K562 (cell line): ENCODE measurements around the gene COLQ. TPM values are rescaled to one million over a fixed set of nuclear protein-coding genes. Genes with fewer than 3 reads are reported as not detected.

Experiments used
- PTTG1 ChIP-seq: fragments of 450-650 bp; IDR thresholded peaks from 2 replicates; pipeline ENCODE4 v1.6.1; 2016; ENCODE audit warnings: low read depth, mild to moderate bottlenecking, missing genetic modification characterization, missing compliant biosample characterization
- TCF3 ChIP-seq: sonication (generic); formaldehyde crosslinking; IDR thresholded peaks from 2 replicates; pipeline ENCODE4 v1.4.0; 2020; ENCODE audit warnings: mild to moderate bottlenecking, missing genetic modification reagents
- THAP12 ChIP-seq: fragments of 250-450 bp; sonication (Bioruptor Pico); IDR thresholded peaks from 2 replicates; pipeline ENCODE4 v1.9.0; 2021; ENCODE audit warnings: mild to moderate bottlenecking, inconsistent platforms
- ZBTB40 ChIP-seq, 2 experiments: fragments of 450-650 bp in 1 of 2; sonication (generic) in 1 of 2; formaldehyde crosslinking in 1 of 2; IDR thresholded peaks; 2 replicates each; pipeline versions ENCODE4 v1.7.1 to v1.9.0; 2016 to 2022; ENCODE audit warnings: inconsistent platforms in 1 of 2, mild to moderate bottlenecking in 1 of 2, missing genetic modification reagents in 1 of 2
- ZNF695 ChIP-seq: fragments of 450-650 bp; formaldehyde crosslinking; IDR thresholded peaks from 2 replicates; pipeline ENCODE4 v1.4.0; 2020; ENCODE audit warnings: mild to moderate bottlenecking, moderate library complexity
- polyA plus RNA-seq, 8 experiments: library from polyadenylated mRNA; depleted of rRNA in 4 of 8; stranded (reverse) in 5 of 8; unstranded in 3 of 8; fragments of >200 nt; fragmentation: Nextera tagmentation in 2 of 8; fragmentation: Illumina TruSeq in 1 of 8; extraction: Ambion mirVana in 2 of 8; extraction: Trizol in 1 of 8; gene quantifications; 2 replicates each; pipeline versions ENCODE4 v1.2.1 to v1.2.3, GENCODE V29; 2011 to 2014; ENCODE audit warnings: inconsistent platforms in 1 of 8, missing spikeins in 1 of 8
- total RNA-seq, 7 experiments: library from RNA; depleted of rRNA in 6 of 7; stranded (reverse); fragments of >200 nt in 6 of 7; fragmentation: Illumina TruSeq in 2 of 7; extraction: Trizol in 2 of 7; gene quantifications; 2 replicates each; pipeline versions ENCODE4 v1.2.1 to v1.2.3, GENCODE V29; 2011 to 2021; ENCODE audit warnings: low replicate concordance in 1 of 7
- TF ChIP-seq, protein P1 (sequence below): fragments of 450-650 bp; IDR thresholded peaks from 2 replicates; pipeline ENCODE4 v1.6.1; 2014; ENCODE audit warnings: low read depth, mild to moderate bottlenecking, moderate library complexity, borderline replicate concordance
- TF ChIP-seq, protein P2 (sequence below): fragments of 250-450 bp; sonication (Bioruptor Pico); IDR thresholded peaks from 2 replicates; pipeline ENCODE4 v1.8.0; 2022; ENCODE audit warnings: inconsistent platforms, mild to moderate bottlenecking, moderate library complexity, borderline replicate concordance

COLQ gene
- total and polyA plus RNA-seq, 9 of the 15 experiments (the other 6 are each of a cell fraction or from before 2014, with no cell fraction given): 0.04 to 0.36 (median 0.27) TPM; not detected in 4

GRCh38 chr3:15451216-15452113, 70.0 kb downstream of the COLQ start (continued):
- no peak for TF ChIP-seq ZBTB40 (IDR thresholded peaks at IDR 0.05)
- no peak for TF ChIP-seq ZBTB40 (CRISPR knock-in tag; IDR thresholded peaks at IDR 0.05)
- TF ChIP-seq THAP12 (CRISPR knock-in tag): no peak
- no peak for TF ChIP-seq ZNF695 (CRISPR knock-in tag)
- no peak for TF ChIP-seq PTTG1 (tag)
- TF ChIP-seq, protein P1, sequence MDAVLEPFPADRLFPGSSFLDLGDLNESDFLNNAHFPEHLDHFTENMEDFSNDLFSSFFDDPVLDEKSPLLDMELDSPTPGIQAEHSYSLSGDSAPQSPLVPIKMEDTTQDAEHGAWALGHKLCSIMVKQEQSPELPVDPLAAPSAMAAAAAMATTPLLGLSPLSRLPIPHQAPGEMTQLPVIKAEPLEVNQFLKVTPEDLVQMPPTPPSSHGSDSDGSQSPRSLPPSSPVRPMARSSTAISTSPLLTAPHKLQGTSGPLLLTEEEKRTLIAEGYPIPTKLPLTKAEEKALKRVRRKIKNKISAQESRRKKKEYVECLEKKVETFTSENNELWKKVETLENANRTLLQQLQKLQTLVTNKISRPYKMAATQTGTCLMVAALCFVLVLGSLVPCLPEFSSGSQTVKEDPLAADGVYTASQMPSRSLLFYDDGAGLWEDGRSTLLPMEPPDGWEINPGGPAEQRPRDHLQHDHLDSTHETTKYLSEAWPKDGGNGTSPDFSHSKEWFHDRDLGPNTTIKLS: no peak
- TF ChIP-seq TCF3 (CRISPR knock-in tag): no peak
- TF ChIP-seq, protein P2, sequence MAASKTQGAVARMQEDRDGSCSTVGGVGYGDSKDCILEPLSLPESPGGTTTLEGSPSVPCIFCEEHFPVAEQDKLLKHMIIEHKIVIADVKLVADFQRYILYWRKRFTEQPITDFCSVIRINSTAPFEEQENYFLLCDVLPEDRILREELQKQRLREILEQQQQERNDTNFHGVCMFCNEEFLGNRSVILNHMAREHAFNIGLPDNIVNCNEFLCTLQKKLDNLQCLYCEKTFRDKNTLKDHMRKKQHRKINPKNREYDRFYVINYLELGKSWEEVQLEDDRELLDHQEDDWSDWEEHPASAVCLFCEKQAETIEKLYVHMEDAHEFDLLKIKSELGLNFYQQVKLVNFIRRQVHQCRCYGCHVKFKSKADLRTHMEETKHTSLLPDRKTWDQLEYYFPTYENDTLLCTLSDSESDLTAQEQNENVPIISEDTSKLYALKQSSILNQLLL: no peak
